Nephron (organoid): ENCODE data around the gene GDE1.
A peak's percentile ranks its signal among the peaks of the same experiment; 100 is the strongest.

Source experiments
- H3K27ac Mint-ChIP-seq, 3 experiments: 2 replicates each; pipeline ENCODE4 v1.8.0; 2020; ENCODE audit warnings: mixed read lengths in 3 of 3, mild to moderate bottlenecking in 2 of 3, moderate library complexity in 1 of 3
- H3K27me3 Mint-ChIP-seq: 2 replicates; pipeline ENCODE4 v1.8.0; 2021; ENCODE audit warnings: low read depth, mild to moderate bottlenecking, moderate library complexity, mixed read lengths
- H3K36me3 Mint-ChIP-seq: 2 replicates; pipeline ENCODE4 v1.8.0; 2020; ENCODE audit warnings: low read depth, mixed read lengths
- H3K4me1 Mint-ChIP-seq: 2 replicates; pipeline ENCODE4 v1.8.0; 2020; ENCODE audit warnings: mixed read lengths
- H3K4me3 Mint-ChIP-seq, 3 experiments: 2 replicates each; pipeline ENCODE4 v1.8.0; 2020; ENCODE audit warnings: mild to moderate bottlenecking in 3 of 3, mixed read lengths in 3 of 3, moderate library complexity in 2 of 3
- H3K9me3 Mint-ChIP-seq: 2 replicates; pipeline ENCODE4 v1.8.0; 2020; ENCODE audit warnings: mixed read lengths
- CTCF ChIP-seq, 3 experiments: fragments of 200-600 bp; sonication (generic); IDR thresholded peaks; one replicate each; pipeline ENCODE4 v1.5.0; 2021; ENCODE audit warnings: antibody characterized with exemption in 3 of 3; ENCODE audit not compliant: unreplicated experiment in 3 of 3

GDE1 gene

GRCh38 chr16:19522397-19522732 lies 467 bp upstream of the GDE1 start:
- peak overlapping the region; percentile 90 to 94 (median 92) for H3K4me3 Mint-ChIP-seq
- H3K9me3 Mint-ChIP-seq = no peaks in the 10 kb centered on the region
- peaks cover 3% of the 10 kb centered on the region for H3K36me3 Mint-ChIP-seq
- H3K27me3 Mint-ChIP-seq = no peaks in the 10 kb centered on the region
- peak overlapping the region; percentile 69 to 92 (median 84) for H3K27ac Mint-ChIP-seq
- H3K4me1 Mint-ChIP-seq = peaks cover 45% of the 10 kb centered on the region
- no peak for TF ChIP-seq CTCF (IDR thresholded peaks at IDR 0.05; ENCODE audit: unreplicated experiment in 3 of 3)

GRCh38 chr16:19520861-19521331 lies 1.0 kb downstream of the GDE1 start:
- H3K27ac Mint-ChIP-seq = peak overlapping the region; percentile 69 to 92 (median 84)
- no peak for TF ChIP-seq CTCF (IDR thresholded peaks at IDR 0.05; ENCODE audit: unreplicated experiment in 3 of 3)
- no peaks in the 10 kb centered on the region for H3K9me3 Mint-ChIP-seq
- peaks cover 45% of the 10 kb centered on the region for H3K4me1 Mint-ChIP-seq
- no peaks in the 10 kb centered on the region for H3K27me3 Mint-ChIP-seq
- H3K36me3 Mint-ChIP-seq = peaks cover 17% of the 10 kb centered on the region
- peak overlapping the region; percentile 90 to 94 (median 92) for H3K4me3 Mint-ChIP-seq

- H3K4me3 Mint-ChIP-seq = no peak overlapping the region
- no peak overlapping the region for H3K27ac Mint-ChIP-seq
- TF ChIP-seq CTCF (IDR thresholded peaks at IDR 0.05; ENCODE audit: unreplicated experiment in 3 of 3) = no peak
- H3K9me3 Mint-ChIP-seq = no peaks in the 10 kb centered on the region
- peaks cover 36% of the 10 kb centered on the region for H3K36me3 Mint-ChIP-seq
- H3K4me1 Mint-ChIP-seq = peaks cover 31% of the 10 kb centered on the region
- no peaks in the 10 kb centered on the region for H3K27me3 Mint-ChIP-seq
These were observed 3.5 kb downstream of the GDE1 start for GRCh38 chr16:19518388-19518787.

GRCh38 chr16:19517424-19518089 lies 4.3 kb downstream of the GDE1 start:
- H3K36me3 Mint-ChIP-seq = peaks cover 44% of the 10 kb centered on the region
- H3K4me3 Mint-ChIP-seq = no peak overlapping the region
- no peaks in the 10 kb centered on the region for H3K27me3 Mint-ChIP-seq
- no peak overlapping the region for H3K27ac Mint-ChIP-seq
- peaks cover 3% of the 10 kb centered on the region for H3K9me3 Mint-ChIP-seq
- peaks cover 30% of the 10 kb centered on the region for H3K4me1 Mint-ChIP-seq
- no peak for TF ChIP-seq CTCF (IDR thresholded peaks at IDR 0.05; ENCODE audit: unreplicated experiment in 3 of 3)

DNA sequence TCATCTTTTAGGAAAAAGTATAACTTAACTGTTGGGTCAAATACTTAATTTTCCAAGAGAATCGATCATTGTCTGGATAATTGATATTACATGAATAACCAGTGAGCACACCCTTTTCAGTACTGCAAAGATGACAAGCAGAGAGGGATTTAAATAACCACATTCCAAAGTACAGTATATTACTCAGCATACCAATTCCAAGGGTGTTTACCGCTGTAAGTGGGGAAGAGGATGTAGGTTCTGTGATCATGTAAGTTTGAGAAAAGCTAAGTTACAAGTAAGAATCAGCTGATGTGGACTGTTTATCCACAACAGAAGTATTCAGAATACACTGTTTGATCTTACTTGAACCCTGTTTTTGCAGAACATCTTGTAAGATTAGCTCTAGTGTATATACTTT lies 6.1 kb downstream of the GDE1 start:
- Mint-ChIP-seq H3K4me1 (peaks cover 16% of the 10 kb centered on the region), H3K36me3 (peaks cover 56% of the 10 kb centered on the region), H3K27ac (no peak overlapping the region), H3K9me3 (peaks cover 3% of the 10 kb centered on the region), H3K4me3 (no peak overlapping the region), H3K27me3 (no peaks in the 10 kb centered on the region)
- TF ChIP-seq CTCF (IDR thresholded peaks at IDR 0.05; ENCODE audit: unreplicated experiment in 3 of 3) = no peak
